OCI-LY7 (cell line): ENCODE measurements around the gene MAB21L2. TPM values are rescaled to one million over a fixed set of nuclear protein-coding genes. Genes with fewer than 3 reads are reported as not detected.

ENCODE experiments used
- BruUV-seq: library from RNA; stranded (reverse); fragments of 400-500 nt; replicated peaks from 2 replicates; lab custom pipeline; 2021; lab: Mats Ljungman, UMichigan
- CTCF ChIA-PET: fragments of 300-600 bp; sonication (Branson Sonifier 250); formaldehyde crosslinking; loops from one replicate; lab custom pipeline; 2022; ENCODE audit warnings: antibody characterized with exemption; ENCODE audit not compliant: unreplicated experiment; lab: Charles Lee
- POLR2A ChIA-PET: fragments of 300-600 bp; sonication (Branson Sonifier 250); formaldehyde crosslinking; loops from one replicate; lab custom pipeline; 2022; ENCODE audit warnings: antibody characterized with exemption; lab: Charles Lee
- DNase-seq: peaks from one replicate; pipeline ENCODE4 v3.0.0-alpha.2; 2015; ENCODE audit warnings: low spot score
- H2AFZ ChIP-seq: fragments of 200-600 bp; sonication (generic), shearing (Covaris generic); 2 replicates; pipeline ENCODE4 v1.6.1; 2014; ENCODE audit warnings: mild to moderate bottlenecking, antibody characterized with exemption, low read length, moderate library complexity
- H3K27ac ChIP-seq: fragments of 200-600 bp; sonication (generic); 2 replicates; pipeline ENCODE4 v1.5.1; 2014; ENCODE audit warnings: mixed run types, low read depth, mild to moderate bottlenecking, moderate library complexity, low read length, inconsistent platforms; ENCODE audit not compliant: poor library complexity, severe bottlenecking
- H3K36me3 ChIP-seq: fragments of 200-600 bp; sonication (generic); 2 replicates; pipeline ENCODE4 v1.6.1; 2014; ENCODE audit warnings: mild to moderate bottlenecking, antibody characterized with exemption, low read length, moderate library complexity, mixed read lengths; ENCODE audit not compliant: insufficient read depth
- H3K4me1 ChIP-seq: fragments of 200-600 bp; sonication (generic); 2 replicates; pipeline ENCODE4 v1.5.1; 2014; ENCODE audit warnings: mild to moderate bottlenecking, low read length; ENCODE audit not compliant: insufficient read depth, poor library complexity, severe bottlenecking
- H3K4me2 ChIP-seq: fragments of 200-600 bp; sonication (generic); 2 replicates; pipeline ENCODE4 v1.6.1; 2014; ENCODE audit warnings: mild to moderate bottlenecking, low read length
- H3K4me3 ChIP-seq: fragments of 200-600 bp; sonication (generic); 2 replicates; pipeline ENCODE4 v1.5.1; 2014; ENCODE audit warnings: mild to moderate bottlenecking, low read depth, low read length; ENCODE audit not compliant: poor library complexity, severe bottlenecking
- H3K79me2 ChIP-seq: fragments of 200-600 bp; sonication (generic); 2 replicates; pipeline ENCODE4 v1.6.1; 2016; ENCODE audit warnings: low read depth, mild to moderate bottlenecking, low read length, moderate library complexity, mixed read lengths; ENCODE audit not compliant: insufficient read depth
- H3K9me2 ChIP-seq: fragments of 200-600 bp; sonication (generic); 2 replicates; pipeline ENCODE4 v1.6.1; 2016; ENCODE audit warnings: mild to moderate bottlenecking, low read length, mixed read lengths; ENCODE audit not compliant: insufficient read depth
- H3K9me3 ChIP-seq: fragments of 200-600 bp; sonication (generic); 2 replicates; pipeline ENCODE4 v1.6.1; 2014; ENCODE audit warnings: mild to moderate bottlenecking, mixed run types, low read length, mixed read lengths
- H4K20me1 ChIP-seq: fragments of 200-600 bp; sonication (generic); 2 replicates; pipeline ENCODE4 v1.6.1; 2014; ENCODE audit warnings: mild to moderate bottlenecking, antibody characterized with exemption, low read length, moderate library complexity, mixed read lengths; ENCODE audit not compliant: insufficient read depth
- EZH2phosphoT487 ChIP-seq: fragments of 200-600 bp; sonication (generic); IDR thresholded peaks from 2 replicates; pipeline ENCODE4 v1.6.1; 2018; ENCODE audit warnings: low read depth, borderline replicate concordance, mild to moderate bottlenecking, mixed run types, antibody characterized with exemption, low read length, moderate library complexity, mixed read lengths
- intact Hi-C: fragments of 100-400 bp; cut with micrococcal nuclease; formaldehyde crosslinking; loops from one replicate; pipeline ENCODE4 v1.10.0; 2022; ENCODE audit not compliant: unreplicated experiment
- total RNA-seq, 2 experiments: library from RNA; depleted of rRNA in 1 of 2; stranded (reverse); fragments of >200 nt in 1 of 2; shearing (Covaris generic) in 1 of 2; gene quantifications; 2 replicates each; pipeline ENCODE4 v1.2.3, GENCODE V29; 2014 to 2022
- TF ChIP-seq, protein P1 (sequence below): fragments of 200-600 bp; sonication (generic); conservative IDR thresholded peaks from 2 replicates; pipeline ENCODE4 v1.5.1; 2014; ENCODE audit warnings: mild to moderate bottlenecking, antibody characterized with exemption, low read length, moderate library complexity, mixed read lengths

Gene MAB21L2
- total RNA-seq, 2 experiments from 2014 or later, result not detected

DNA sequence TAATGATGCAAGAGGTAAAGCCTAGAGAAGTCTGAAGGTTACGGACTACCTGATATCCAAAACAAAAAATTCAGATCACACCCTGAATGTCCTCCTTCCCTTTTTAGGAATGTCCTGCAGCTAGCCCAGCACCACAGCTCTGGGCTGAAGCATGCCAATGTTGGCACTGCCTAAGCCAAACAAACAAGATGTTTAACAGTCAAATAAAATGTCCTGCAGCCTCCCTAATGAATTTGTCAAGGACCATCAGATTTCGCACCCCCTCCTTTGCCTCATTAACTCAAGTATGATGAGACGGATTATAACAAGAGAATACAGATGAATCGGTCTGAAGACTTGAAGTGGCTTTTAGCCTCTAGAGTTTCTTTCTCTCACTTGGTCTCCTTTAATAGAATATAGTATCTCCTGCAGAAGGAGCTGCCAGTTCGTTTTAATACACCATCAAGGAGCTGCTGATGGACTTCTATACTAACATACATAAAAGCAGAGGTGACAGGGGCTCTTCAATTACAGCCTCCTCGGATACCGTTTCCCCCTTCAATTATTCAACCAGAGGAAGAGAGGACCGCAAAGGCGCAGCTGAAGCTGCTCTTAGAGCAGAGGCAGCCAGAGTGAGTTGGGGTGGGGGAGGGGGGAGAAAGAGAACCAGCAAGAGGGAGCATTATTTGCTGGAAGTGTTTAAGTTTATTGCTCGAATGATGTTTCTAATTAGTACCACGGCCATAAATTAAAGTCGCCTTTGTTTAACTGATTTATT lies 3.0 kb upstream of the MAB21L2 start:
- no peak overlapping the region for H2AFZ ChIP-seq
- CTCF ChIA-PET, result interaction anchor here (0.5 kb wide), 1 partner anchor 10 kb away, joined by 3 read pairs; no protein-coding TSS in a partner anchor
- DNase-seq, result no peak
- no peak for TF ChIP-seq EZH2phosphoT487
- TF ChIP-seq, protein P1, sequence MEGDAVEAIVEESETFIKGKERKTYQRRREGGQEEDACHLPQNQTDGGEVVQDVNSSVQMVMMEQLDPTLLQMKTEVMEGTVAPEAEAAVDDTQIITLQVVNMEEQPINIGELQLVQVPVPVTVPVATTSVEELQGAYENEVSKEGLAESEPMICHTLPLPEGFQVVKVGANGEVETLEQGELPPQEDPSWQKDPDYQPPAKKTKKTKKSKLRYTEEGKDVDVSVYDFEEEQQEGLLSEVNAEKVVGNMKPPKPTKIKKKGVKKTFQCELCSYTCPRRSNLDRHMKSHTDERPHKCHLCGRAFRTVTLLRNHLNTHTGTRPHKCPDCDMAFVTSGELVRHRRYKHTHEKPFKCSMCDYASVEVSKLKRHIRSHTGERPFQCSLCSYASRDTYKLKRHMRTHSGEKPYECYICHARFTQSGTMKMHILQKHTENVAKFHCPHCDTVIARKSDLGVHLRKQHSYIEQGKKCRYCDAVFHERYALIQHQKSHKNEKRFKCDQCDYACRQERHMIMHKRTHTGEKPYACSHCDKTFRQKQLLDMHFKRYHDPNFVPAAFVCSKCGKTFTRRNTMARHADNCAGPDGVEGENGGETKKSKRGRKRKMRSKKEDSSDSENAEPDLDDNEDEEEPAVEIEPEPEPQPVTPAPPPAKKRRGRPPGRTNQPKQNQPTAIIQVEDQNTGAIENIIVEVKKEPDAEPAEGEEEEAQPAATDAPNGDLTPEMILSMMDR, result no peak
- no peaks in the 10 kb centered on the region for H3K9me3 ChIP-seq
- BruUV-seq, result no TSS peak
- no peaks in the 10 kb centered on the region for H3K9me2 ChIP-seq
- intact Hi-C loops, result no loop called here
- H3K36me3 ChIP-seq, result 0 out of 2 replicates have a peak, but pooled peaks cover 4% of the 10 kb centered on the region
- no peak overlapping the region for H3K4me3 ChIP-seq
- no peak overlapping the region for H3K4me2 ChIP-seq
- H3K4me1 ChIP-seq, result no peaks in the 10 kb centered on the region
- H3K27ac ChIP-seq, result no peak overlapping the region
- POLR2A ChIA-PET, result no interaction called here
- no peaks in the 10 kb centered on the region for H4K20me1 ChIP-seq
- no peaks in the 10 kb centered on the region for H3K79me2 ChIP-seq

DNA sequence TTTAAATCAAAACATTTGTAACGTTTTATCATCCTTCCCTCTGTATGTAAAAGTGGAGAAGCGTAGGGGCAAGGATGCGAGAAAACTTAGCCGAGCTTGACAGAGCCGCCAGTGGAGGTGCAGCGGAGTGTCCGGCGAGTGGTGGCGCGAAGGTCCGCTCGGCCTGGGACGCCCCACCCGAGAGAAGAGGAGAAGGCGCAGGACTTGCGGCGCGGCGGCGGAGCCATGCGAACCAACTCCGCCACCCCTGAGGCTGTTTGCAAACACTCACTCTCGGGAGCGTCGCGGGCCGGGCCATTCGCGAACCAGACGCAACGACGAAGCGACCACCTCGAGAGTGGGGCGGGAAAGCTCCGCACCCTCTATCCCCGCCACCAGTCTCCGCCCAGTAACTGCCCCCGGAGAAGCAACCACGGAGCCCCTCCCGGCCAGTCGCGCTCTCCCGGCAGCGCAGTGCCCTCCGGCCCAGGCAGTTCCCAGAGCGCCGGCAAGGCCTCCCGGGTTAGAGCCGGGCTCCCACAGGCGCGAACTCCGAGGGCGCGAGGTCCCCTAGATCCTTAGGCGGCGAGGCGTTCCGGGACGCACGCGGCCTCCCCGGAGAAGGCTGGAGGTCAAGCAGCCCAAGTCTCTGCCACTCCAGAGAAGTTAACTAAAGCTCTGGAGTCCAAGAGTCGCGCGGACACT lies 2.3 kb upstream of the MAB21L2 start:
- ChIA-PET CTCF (interaction anchor here (0.5 kb wide), 1 partner anchor 9 kb away, joined by 3 read pairs; no protein-coding TSS in a partner anchor), POLR2A (no interaction called here)
- Histone ChIP-seq H3K4me3 (no peak overlapping the region), H3K4me1 (no peaks in the 10 kb centered on the region), H3K9me3 (no peaks in the 10 kb centered on the region), H3K9me2 (no peaks in the 10 kb centered on the region), H2AFZ (no peak overlapping the region), H3K4me2 (no peak overlapping the region), H3K79me2 (no peaks in the 10 kb centered on the region), H4K20me1 (no peaks in the 10 kb centered on the region), H3K27ac (no peak overlapping the region), H3K36me3 (0 out of 2 replicates have a peak, but pooled peaks cover 6% of the 10 kb centered on the region)
- no TSS peak for BruUV-seq
- DNase-seq, result no peak
- TF ChIP-seq, protein P1, result no peak
- no peak for TF ChIP-seq EZH2phosphoT487
- intact Hi-C loops, result no loop called here
